ENCODE results near the gene NDUFV2. TPM values are rescaled to one million over a fixed set of nuclear protein-coding genes. Genes with fewer than 3 reads are reported as not detected.
A peak's percentile ranks its signal among the peaks of the same experiment; 100 is the strongest.

Gene NDUFV2
- total and polyA plus RNA-seq, 2 of the 13 experiments (the other 11 are each of a cell fraction or from before 2014, with no cell fraction given), result 216 to 299 TPM

DNA sequence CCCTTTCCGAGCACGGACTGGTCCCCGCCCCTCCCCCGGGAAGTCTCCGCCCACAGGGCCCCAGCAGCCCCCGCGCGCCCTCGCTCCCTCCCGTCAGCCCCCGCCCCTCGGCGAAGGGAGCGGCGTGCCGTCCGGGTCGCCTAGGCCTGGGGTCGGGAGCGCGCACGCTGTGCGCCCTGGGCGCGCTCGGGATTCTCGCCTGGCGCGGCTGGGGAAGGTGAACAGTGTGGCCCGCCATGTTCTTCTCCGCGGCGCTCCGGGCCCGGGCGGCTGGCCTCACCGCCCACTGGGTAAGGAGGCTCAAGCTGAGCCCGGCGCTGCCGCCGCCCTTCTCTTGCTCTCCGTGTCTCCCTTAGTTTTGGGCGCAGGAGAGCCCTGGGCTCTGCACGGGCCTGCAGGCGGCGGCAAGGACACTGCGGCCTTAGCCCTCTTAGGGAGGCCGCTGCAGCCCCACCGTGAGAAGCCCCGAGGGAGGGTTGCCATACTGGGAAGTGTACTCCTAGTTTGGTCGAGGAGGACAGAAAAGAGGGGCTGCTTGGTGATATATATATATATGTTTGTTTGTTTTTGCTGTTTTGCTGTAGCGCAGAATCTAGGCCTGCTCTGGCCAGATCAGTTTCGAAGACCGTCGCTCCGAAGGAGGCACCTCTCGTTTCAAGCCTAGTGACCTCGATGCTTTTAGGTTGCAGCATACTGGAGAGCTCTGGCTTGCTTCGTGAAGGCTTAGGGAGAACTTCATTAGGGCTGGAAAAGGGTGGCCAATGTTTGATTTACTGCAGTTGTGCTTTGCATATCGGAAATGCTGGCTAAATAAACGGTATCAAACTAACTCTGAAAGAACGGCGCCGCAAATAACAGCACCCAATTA, at the start of gene NDUFV2 (continued):
- TF ChIP-seq, protein P1, sequence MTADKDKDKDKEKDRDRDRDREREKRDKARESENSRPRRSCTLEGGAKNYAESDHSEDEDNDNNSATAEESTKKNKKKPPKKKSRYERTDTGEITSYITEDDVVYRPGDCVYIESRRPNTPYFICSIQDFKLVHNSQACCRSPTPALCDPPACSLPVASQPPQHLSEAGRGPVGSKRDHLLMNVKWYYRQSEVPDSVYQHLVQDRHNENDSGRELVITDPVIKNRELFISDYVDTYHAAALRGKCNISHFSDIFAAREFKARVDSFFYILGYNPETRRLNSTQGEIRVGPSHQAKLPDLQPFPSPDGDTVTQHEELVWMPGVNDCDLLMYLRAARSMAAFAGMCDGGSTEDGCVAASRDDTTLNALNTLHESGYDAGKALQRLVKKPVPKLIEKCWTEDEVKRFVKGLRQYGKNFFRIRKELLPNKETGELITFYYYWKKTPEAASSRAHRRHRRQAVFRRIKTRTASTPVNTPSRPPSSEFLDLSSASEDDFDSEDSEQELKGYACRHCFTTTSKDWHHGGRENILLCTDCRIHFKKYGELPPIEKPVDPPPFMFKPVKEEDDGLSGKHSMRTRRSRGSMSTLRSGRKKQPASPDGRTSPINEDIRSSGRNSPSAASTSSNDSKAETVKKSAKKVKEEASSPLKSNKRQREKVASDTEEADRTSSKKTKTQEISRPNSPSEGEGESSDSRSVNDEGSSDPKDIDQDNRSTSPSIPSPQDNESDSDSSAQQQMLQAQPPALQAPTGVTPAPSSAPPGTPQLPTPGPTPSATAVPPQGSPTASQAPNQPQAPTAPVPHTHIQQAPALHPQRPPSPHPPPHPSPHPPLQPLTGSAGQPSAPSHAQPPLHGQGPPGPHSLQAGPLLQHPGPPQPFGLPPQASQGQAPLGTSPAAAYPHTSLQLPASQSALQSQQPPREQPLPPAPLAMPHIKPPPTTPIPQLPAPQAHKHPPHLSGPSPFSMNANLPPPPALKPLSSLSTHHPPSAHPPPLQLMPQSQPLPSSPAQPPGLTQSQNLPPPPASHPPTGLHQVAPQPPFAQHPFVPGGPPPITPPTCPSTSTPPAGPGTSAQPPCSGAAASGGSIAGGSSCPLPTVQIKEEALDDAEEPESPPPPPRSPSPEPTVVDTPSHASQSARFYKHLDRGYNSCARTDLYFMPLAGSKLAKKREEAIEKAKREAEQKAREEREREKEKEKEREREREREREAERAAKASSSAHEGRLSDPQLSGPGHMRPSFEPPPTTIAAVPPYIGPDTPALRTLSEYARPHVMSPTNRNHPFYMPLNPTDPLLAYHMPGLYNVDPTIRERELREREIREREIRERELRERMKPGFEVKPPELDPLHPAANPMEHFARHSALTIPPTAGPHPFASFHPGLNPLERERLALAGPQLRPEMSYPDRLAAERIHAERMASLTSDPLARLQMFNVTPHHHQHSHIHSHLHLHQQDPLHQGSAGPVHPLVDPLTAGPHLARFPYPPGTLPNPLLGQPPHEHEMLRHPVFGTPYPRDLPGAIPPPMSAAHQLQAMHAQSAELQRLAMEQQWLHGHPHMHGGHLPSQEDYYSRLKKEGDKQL (CRISPR knock-in tag; IDR thresholded peaks at IDR 0.05; ENCODE audit: low read depth), result 0 out of 2 replicates have a peak, but pooled peaks have one; percentile 46
- TF ChIP-seq, protein P2, sequence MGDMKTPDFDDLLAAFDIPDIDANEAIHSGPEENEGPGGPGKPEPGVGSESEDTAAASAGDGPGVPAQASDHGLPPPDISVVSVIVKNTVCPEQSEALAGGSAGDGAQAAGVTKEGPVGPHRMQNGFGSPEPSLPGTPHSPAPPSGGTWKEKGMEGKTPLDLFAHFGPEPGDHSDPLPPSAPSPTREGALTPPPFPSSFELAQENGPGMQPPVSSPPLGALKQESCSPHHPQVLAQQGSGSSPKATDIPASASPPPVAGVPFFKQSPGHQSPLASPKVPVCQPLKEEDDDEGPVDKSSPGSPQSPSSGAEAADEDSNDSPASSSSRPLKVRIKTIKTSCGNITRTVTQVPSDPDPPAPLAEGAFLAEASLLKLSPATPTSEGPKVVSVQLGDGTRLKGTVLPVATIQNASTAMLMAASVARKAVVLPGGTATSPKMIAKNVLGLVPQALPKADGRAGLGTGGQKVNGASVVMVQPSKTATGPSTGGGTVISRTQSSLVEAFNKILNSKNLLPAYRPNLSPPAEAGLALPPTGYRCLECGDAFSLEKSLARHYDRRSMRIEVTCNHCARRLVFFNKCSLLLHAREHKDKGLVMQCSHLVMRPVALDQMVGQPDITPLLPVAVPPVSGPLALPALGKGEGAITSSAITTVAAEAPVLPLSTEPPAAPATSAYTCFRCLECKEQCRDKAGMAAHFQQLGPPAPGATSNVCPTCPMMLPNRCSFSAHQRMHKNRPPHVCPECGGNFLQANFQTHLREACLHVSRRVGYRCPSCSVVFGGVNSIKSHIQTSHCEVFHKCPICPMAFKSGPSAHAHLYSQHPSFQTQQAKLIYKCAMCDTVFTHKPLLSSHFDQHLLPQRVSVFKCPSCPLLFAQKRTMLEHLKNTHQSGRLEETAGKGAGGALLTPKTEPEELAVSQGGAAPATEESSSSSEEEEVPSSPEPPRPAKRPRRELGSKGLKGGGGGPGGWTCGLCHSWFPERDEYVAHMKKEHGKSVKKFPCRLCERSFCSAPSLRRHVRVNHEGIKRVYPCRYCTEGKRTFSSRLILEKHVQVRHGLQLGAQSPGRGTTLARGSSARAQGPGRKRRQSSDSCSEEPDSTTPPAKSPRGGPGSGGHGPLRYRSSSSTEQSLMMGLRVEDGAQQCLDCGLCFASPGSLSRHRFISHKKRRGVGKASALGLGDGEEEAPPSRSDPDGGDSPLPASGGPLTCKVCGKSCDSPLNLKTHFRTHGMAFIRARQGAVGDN (CRISPR knock-in tag; IDR thresholded peaks at IDR 0.05), result peak; percentile 95
- no peak for TF ChIP-seq ZNF780A (CRISPR knock-in tag; IDR thresholded peaks at IDR 0.05)
- TF ChIP-seq TAF15 (IDR thresholded peaks at IDR 0.05; ENCODE audit: low read depth, low read length, poor library complexity, severe bottlenecking), result no peak
- peak; percentile 51; the same call in 1 of the 2 replicates for TF ChIP-seq POGZ (CRISPR knock-in tag; IDR thresholded peaks at IDR 0.05)
- TF ChIP-seq, protein P3, sequence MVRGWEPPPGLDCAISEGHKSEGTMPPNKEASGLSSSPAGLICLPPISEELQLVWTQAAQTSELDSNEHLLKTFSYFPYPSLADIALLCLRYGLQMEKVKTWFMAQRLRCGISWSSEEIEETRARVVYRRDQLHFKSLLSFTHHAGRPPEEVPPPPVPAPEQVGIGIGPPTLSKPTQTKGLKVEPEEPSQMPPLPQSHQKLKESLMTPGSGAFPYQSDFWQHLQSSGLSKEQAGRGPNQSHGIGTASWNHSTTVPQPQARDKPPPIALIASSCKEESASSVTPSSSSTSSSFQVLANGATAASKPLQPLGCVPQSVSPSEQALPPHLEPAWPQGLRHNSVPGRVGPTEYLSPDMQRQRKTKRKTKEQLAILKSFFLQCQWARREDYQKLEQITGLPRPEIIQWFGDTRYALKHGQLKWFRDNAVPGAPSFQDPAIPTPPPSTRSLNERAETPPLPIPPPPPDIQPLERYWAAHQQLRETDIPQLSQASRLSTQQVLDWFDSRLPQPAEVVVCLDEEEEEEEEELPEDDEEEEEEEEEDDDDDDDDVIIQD (CRISPR knock-in tag; IDR thresholded peaks at IDR 0.05; ENCODE audit: low read depth), result 0 out of 2 replicates have a peak, but pooled peaks have one; percentile 54
- TF ChIP-seq HNF4A (CRISPR knock-in tag; IDR thresholded peaks at IDR 0.05), result no peak
- TF ChIP-seq ZFX (CRISPR knock-in tag; IDR thresholded peaks at IDR 0.05; ENCODE audit: low read depth), result peak; percentile 98
- TF ChIP-seq, protein P4, sequence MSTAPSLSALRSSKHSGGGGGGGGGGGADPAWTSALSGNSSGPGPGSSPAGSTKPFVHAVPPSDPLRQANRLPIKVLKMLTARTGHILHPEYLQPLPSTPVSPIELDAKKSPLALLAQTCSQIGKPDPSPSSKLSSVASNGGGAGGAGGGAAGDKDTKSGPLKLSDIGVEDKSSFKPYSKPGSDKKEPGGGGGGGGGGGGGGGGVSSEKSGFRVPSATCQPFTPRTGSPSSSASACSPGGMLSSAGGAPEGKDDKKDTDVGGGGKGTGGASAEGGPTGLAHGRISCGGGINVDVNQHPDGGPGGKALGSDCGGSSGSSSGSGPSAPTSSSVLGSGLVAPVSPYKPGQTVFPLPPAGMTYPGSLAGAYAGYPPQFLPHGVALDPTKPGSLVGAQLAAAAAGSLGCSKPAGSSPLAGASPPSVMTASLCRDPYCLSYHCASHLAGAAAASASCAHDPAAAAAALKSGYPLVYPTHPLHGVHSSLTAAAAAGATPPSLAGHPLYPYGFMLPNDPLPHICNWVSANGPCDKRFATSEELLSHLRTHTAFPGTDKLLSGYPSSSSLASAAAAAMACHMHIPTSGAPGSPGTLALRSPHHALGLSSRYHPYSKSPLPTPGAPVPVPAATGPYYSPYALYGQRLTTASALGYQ (CRISPR knock-in tag; IDR thresholded peaks at IDR 0.05), result 0 out of 2 replicates have a peak, but pooled peaks have one; percentile 15
- no peak for TF ChIP-seq ZNF562 (CRISPR knock-in tag; IDR thresholded peaks at IDR 0.05; ENCODE audit: borderline replicate concordance)
- no peak for TF ChIP-seq SMC3 (IDR thresholded peaks at IDR 0.05; ENCODE audit: low read length)
- no peak for TF ChIP-seq GTF2F1 (IDR thresholded peaks at IDR 0.05; ENCODE audit: low read length)
- TF ChIP-seq ZNF644 (CRISPR knock-in tag; IDR thresholded peaks at IDR 0.05; ENCODE audit: low read depth), result peak; percentile 26; the same call in 1 of the 2 replicates
- TF ChIP-seq TBX2 (CRISPR knock-in tag; IDR thresholded peaks at IDR 0.05; ENCODE audit: borderline replicate concordance), result peak; percentile 70
- no peak for TF ChIP-seq HHEX (CRISPR knock-in tag; IDR thresholded peaks at IDR 0.05)
- TF ChIP-seq AKAP8 (CRISPR knock-in tag; IDR thresholded peaks at IDR 0.05), result no peak
